ENCODE results near the gene RAB3B.
"Not testable (repeated sequence)": the region's sequence is repeated elsewhere in the genome, so short reads cannot be mapped to it uniquely, and the experiment has no call there.

The RAB3B gene, protein sequence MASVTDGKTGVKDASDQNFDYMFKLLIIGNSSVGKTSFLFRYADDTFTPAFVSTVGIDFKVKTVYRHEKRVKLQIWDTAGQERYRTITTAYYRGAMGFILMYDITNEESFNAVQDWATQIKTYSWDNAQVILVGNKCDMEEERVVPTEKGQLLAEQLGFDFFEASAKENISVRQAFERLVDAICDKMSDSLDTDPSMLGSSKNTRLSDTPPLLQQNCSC

DNA sequence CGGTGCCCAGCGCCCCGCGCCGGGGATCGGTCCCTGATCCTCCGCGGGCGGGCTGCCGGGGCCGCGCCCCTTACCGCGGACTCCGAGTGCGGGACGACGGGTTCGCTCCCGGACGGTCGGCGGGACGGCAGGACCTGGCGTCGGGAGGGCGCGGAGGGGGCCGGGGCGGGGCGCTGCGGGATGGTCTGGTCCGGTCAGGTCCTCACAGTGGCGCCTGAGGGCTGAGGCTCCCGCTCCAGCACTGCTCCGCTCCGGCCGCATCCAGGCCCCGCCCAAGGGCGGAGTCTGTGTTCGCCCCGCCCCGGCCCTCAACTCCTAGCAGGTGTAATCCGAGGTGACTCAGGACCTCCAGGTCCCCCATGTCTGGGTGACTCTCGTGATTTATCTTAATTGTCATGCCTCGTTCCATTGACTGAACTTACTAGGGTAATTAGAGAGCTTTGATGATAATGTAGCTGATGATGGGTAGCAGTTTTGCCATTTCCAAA is at the start of gene RAB3B:
RAB3B (minus strand) TSS at position 223 of the 488 bp plus-strand sequence. CDS start 13,583 bp downstream, outside the sequence.
- peak; percentile 76 for DNase-seq (ENCODE audit: low read depth in 2 of 2)

DNA sequence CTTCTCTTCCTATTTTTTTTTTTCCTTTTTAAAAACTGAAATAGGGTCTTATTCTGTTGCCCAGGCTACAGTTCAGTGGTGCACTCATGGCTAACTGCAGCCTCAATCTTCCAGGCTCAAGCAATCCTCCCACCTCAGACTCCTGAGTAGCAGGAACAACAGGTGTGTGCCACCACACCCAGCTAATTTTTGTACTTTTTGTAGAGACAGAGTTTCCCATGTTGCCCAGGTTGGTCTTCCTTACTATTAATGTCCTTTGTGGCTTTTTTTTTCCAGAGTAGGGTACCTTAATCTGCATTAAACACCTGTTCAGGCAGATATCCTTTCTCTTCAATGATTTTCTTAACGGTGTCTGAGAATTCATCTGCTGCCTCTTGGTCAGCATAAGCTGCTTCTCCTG is 47.4 kb upstream of the RAB3B start:
- no peak for DNase-seq (ENCODE audit: low read depth in 2 of 2)

DNA sequence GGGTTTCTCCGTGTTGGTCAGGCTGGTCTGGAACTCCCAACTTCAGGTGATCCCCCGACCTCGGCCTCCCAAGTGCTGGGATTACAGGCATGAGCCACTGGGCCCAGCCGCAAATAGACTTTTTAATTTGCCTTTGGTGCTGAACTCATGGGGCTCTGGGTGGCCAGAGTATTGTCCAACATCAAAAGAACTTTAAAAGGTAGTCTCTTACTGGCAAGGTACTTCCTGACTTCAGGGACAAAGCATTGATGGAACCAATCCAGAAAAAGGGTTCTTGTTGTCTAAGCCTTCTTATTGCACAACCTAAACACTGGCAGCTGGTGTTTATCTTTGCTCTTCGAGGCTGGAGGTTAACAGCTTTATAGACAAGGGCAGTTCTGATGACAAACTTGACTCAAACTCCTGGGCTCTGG is 46.9 kb upstream of the RAB3B start:
- DNase-seq (ENCODE audit: low read depth in 2 of 2) = no peak

DNA sequence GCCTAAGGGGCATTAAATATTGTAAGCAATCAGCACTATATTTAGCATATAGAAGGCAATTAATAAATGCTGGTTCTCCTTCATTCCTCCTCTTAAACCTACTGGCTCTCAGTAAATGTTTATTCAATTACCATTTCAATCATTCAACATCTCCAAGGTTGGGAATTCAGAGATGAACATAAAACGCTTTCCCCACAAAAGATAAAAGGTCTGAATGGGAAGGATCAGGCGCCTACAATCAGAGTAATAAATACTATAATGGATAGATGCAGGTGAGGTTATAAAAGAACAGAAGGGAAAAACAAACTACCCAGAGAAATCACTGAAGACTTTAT is 43.5 kb upstream of the RAB3B start:
- no peak for DNase-seq (ENCODE audit: low read depth in 2 of 2)

DNA sequence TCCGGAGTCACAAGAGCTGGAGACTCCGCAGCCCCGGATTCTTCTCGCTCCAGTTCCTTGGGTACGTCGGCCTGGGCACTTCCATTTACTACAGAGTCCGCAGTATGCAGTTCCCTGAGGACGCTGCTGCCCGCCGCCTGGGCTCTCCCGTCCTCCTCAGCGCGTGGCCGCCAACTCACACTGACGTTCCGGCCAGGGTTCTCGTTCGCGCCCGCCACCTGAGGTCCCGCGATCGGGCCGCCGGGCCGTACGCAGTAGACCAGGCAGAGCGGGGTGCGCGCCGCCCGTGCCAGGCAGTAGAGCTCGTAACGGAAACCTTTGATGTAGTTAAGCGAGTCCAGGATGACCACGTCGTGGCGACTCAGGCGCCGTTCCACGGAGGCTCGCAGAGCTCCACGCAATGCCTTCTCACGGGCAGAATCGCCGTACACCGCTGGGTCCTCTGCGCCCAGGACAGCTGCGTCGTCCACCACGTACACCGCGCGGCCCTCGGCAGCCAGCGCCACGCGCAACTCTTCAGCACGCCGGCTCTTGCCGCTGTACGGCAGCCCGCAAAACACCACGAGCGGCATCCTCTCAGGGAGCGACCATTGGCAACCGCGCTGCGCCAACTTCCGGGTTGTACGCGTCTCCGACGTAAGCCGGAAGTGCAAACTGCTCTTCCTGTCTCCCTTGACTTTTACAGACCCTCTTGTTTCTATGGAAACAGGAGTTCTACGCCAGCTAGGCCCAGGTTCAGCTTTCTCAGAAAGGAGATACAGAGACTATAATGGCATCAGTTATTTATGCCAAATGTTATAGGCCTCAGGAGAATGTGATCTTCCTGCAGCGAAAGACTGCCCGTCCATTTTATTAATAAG is 42.9 kb upstream of the RAB3B start, which contains the start of gene KTI12:
KTI12 (minus strand) TSS at position 621 of the 860 bp plus-strand sequence; CDS start at position 572, 49 bp downstream.
- peak; percentile 80 to 81 for DNase-seq (ENCODE audit: low read depth in 2 of 2)

DNA sequence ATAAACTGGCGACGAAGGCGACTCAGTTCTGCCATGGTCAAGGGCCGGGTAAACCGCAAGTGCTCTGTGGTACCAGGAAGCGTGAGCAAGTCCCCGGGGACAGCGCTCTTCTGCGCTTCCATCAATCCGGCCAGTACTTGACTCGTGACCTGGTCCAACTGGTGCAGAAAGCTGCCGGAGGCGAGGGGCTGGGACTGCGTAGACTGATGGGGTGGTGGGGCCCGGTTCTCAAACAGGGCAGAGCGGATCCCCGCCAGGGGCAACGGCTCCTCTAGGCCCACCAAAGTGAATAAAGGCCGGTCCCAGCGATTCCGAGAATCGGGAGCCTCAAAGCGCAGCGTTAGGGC is 42.3 kb upstream of the RAB3B start:
- DNase-seq (ENCODE audit: low read depth in 2 of 2) = no peak

DNA sequence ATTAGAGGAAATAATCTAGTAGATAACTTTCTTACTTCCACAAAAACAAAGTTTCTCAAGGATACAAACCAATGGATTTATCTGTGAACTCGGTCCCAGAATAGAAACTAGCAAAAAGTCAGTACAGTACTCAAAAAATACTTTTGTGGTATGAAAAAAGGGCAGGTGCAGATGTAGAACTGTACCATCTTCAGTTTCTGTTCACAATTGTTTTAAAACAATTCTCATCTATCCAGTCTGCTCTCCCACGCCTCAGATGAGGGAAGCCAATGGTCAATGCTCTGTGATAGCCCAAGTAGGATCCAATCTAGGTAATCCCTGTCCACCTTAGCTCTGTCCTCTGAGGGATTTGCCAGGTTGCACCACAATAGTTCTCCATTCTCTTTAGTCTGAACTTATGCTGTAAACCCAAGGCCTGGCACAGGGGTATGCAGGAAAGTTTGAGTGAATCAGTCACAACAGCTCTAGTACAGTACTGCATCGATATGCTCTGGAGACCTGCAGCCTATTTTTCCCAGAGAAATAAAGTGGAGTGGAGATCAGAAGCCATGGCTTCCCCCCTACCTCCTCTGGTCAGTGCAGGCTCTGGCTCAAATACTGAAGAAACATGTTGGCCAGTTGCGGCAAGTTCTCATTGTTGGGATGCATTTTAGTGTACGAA is 41.8 kb upstream of the RAB3B start:
- no peak for DNase-seq (ENCODE audit: low read depth in 2 of 2)

DNA sequence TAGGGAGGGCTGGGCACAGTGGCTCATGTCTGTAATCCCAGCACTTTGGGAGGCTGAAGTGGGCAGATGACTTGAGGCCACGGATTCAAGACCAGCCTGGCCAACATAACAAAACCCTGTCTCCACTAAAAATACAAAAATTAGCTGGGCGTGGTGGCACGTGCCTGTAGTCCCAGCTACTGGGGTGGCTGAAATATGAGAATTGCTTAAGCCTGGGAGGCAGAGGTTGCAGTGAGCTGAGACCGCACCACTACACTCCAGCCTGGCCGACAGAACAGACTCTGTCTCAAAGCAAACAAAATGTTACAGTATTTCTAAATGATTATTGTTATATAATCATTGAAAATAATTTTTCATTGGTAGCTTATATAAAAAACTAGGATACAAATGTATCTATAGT is 38.3 kb upstream of the RAB3B start:
- not testable (repeated sequence) for DNase-seq (ENCODE audit: low read depth in 2 of 2)

DNA sequence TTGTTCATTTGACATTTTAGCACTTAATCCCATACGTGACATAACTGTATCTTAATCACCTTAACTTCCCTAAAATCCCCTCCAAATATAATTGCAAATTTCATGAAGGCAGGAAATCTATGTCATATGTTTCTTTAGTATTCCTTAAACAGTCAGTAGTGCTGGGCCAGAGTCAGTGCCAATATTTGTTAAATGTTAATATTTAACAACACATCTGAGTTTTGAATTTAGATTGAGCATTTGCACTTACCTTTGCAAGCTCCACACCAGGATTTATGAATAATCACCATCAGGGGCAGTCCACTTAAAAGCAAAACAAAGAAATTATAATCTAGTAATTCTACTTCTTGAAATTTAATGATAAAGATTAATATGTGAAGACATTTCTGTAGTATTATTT is 37.8 kb upstream of the RAB3B start:
- DNase-seq (ENCODE audit: low read depth in 2 of 2) = no peak

DNA sequence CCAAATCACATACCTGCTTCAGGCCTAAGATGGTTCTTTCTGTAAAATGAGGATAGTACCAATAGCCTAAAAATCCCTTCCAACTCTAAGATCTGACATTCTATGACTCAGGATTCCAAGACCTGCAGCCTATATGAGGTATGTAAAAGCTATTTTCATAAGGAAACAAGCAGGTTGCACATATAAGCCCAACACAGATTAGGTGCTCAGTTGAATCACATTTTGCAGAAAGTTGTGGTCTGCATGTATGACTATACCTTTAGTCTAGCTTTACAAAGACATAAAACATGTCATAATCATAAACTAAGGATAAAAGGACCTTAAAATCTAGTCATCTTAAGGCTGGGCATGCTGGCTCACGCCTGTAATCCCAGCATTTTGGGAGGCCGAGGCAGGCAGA is 35.8 kb upstream of the RAB3B start:
- no peak for DNase-seq (ENCODE audit: low read depth in 2 of 2)

DNA sequence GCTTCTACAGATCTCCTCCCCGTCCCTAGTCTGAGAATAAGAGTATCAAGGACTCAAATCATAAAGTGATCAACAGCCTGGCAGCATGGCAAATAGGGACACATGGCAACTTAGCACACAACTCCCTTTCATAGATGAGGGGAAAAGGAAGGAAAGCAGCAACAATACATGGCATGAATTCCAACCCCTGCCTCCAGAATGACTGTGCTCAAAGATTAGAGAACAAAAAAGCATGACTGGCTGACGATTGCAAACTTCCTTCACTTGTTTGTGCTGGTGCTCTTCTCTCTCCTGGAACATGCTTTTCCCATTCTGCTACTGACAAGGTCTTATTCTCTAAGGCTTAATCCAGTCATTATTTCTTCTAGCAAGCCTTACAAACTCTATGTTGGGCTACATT is 31.6 kb upstream of the RAB3B start:
- no peak for DNase-seq (ENCODE audit: low read depth in 2 of 2)

DNA sequence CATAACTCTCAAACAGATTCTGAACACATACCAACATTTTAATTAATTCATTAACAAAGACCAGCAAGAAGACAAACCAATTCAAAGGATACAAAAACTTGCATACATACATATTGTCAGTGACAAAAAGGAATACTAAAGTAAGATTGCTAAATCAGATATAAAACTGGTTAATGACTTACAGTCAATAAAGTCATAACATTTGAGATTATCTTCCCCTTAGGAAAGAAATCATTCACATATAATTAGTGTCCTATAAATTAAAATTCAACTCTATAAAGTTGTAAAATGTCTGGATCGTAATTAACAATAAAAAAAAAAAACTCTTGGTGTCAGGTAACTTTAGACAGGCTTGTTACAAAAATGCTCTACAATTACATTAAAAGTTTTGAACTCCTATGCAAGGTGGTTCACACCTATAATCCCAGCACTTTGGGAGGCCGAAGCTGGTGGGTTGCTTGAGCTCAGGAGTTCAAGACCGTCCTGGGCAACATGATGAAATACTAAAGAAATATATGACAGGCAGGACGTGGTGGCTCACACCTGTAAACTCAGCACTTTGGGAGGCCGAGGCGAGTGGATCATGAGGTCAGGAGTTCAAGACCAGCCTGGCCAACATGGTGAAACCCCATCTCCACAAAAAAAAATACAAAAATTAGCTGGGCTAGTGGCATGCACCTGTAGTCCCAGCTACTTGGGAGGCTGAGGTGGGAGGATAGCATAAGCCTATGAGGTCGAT is 17.7 kb upstream of the RAB3B start:
- DNase-seq (ENCODE audit: low read depth in 2 of 2) = no peak

DNA sequence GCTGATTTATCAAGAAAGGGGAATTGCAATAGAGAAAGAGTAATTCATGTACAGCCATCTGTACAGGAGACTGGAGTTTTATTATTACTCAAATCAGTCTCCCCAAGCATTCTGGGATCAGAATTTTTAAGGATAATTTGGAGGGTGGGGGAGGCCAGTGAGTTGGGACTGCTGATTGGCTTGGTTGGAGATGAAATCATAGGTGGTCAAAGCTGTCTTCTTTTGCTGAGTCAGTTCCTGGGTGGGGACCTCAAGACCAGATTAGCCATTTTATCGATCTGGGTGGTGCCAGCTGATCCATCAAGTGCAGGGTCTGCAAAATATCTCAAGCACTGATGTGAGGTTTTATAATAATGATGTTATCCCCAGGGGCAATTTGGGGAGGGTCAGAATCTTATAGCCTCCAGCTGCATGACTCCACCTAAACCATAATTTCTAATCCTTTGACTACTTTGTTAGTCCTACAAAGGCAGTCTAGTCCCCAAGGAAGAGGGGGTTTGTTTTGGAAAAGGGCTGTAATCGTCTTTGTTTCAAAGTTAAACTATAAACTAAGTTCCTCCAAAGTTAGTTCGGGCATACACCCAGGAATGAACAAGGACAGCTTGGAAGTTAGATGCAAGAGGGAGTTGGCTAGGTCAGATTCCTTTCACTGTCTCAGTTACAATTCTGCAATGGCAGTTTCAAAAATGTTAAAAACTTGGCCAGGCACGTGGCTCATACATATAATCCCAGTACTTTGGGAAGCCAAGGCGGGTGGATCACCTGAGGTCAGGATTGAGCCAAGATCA is 16.9 kb upstream of the RAB3B start:
- DNase-seq (ENCODE audit: low read depth in 2 of 2) = no peak

DNA sequence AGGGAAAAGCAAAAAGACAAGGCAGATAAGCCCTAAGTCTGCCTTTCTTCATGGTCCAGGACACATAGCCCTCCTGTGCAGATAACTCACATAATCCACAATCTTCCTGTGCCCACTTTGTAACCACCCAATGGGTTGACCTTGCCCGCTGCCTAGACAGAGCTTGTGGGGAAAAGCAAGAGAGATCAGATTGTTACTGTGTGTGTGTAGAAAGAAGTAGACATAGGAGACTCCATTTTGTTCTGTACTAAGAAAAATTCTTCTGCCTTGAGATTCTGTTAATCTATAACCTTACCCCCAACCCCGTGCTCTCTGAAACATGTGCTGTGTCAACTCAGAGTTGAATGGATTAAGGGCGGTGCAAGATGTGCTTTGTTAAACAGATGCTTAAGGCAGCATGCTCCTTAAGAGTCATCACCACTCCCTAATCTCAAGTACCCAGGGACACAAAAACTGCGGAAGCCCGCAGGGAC is 15.6 kb upstream of the RAB3B start:
- DNase-seq (ENCODE audit: low read depth in 2 of 2) = not testable (repeated sequence)

DNA sequence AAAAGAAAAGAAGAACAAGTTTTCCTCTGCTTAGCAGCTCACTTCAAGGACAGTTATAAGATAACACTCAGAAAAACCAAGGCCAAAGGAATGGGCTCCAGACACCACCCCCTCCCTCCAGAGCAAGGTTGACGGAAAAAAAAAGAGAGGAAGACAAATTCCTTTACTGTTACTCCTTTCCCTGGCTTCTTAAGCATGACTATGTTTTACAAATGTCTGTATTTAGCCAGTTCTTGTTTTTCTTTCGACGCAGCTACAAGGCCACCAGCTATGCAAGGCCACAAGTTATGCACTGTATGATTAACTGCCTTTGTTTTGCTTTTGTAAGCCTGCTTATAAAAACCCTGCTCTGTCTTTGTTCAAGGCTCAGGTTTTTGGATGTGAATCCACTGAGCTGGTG is 15.0 kb upstream of the RAB3B start:
- not testable (repeated sequence) for DNase-seq (ENCODE audit: low read depth in 2 of 2)

DNA sequence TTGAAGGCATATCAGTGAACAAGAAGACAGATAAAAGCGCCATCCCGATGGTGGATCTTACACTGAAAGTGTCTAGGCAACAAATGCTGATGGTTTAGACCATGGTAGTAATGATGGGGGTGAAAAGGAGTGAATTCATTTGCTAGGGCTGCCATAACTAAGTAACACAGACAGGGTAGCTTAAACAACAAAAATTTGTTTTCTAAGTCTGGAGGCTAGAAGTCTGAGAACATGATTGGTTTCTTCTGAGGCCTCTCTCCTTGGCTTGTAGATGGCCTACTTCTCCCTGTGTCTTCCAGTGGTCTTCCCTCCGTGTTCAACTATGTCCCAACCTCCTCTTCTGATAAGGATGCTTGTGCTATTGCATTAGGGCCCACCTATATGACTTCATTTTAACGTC is 13.4 kb upstream of the RAB3B start:
- no peak for DNase-seq (ENCODE audit: low read depth in 2 of 2)

DNA sequence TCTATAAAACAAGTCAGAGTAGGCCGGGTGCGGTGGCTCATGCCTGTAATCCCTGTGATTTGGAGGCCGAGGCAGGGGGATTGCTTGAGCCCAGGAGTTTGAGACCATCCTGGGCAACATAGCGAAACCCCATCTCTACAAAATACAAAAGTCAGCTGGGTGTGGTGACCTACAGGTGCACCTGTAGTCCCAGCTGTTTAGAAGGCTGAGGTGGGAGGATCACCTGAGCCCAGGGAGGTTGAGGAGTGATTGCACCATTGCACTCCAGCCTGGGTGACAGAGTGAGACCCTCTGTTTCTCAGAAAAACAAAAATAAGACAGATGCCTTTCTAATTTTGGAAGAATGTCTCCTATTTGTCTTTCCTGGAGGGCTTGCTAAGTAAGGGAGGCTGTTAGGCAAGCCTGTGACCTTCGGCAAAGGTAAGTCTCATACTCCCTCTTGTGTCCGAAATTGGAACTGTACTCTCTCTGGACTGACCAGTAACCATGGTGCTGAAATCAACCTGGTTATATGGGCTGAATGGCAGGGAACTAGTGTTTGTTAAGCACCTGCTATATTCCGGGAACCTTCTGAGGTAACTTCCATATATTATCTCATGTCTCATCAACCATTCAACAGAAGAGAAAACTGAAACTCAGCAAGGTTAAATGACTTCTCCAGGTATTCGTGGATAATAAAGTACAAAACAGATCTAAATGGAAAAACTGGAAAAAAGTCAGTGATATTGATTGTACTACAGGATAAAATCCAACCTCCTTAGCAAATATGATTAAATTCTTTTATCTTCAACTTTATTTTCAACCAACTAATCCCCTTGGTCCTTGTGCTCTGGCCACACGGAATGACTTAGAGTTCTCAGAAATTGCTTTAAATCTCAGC is 11.8 kb upstream of the RAB3B start:
- peak in 1 of 2 donors; percentile 8 for DNase-seq (ENCODE audit: low read depth in 2 of 2)

DNA sequence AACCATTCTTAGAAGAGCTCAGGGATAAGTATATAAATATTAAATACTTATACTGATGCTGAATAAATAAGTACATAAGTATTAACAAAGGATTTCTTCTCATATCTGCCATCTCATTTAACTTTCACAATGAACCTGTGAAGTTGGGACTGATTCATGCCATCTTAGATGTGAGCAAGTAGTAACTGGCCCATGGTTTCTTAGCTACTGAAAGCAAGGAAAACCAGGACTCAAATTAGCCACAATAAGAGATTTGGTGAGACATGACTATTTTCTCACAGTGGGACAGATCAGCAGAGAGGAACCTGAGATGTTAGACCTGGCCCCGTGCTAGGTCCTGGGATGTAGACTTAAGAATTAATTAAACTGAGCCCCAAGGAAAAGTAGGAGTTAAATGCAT is 8.2 kb upstream of the RAB3B start:
- DNase-seq (ENCODE audit: low read depth in 2 of 2) = no peak

DNA sequence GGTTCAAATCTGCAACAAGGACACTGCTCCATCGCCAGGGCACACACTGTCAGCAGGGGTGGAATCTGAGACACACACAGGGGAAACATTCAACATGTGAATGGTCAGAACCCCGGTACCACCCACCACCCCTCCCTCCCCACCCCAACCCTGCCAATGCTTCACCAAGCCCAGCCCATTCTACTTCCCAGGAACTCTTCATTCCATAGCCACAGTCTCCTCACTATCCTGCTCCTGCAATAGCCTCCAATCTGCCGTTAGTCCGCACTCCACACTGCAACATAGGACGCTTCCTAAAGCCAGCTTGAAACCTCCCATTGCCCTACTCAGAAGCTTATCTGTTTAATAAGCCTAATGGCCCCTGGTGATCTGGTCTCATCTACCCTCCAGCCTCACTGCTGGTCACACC is 7.5 kb upstream of the RAB3B start:
- DNase-seq (ENCODE audit: low read depth in 2 of 2) = no peak

All from stimulated activated CD8-positive, alpha-beta memory T cell treated with anti-CD3 and anti-CD28 coated beads, Interleukin-7, amount 100 ng/mL, for 4 hours (primary cell).